C4-2B (cell line): Measurements from ENCODE around the gene TSFM.

Experiments used
- CTCF ChIP-seq: fragments of 450-650 bp; conservative IDR thresholded peaks from 2 replicates; pipeline ENCODE4 v1.5.1; 2017; ENCODE audit warnings: mild to moderate bottlenecking
- ZFX ChIP-seq: fragments of 450-650 bp; IDR thresholded peaks from 2 replicates; pipeline ENCODE4 v1.6.1; 2017

DNA sequence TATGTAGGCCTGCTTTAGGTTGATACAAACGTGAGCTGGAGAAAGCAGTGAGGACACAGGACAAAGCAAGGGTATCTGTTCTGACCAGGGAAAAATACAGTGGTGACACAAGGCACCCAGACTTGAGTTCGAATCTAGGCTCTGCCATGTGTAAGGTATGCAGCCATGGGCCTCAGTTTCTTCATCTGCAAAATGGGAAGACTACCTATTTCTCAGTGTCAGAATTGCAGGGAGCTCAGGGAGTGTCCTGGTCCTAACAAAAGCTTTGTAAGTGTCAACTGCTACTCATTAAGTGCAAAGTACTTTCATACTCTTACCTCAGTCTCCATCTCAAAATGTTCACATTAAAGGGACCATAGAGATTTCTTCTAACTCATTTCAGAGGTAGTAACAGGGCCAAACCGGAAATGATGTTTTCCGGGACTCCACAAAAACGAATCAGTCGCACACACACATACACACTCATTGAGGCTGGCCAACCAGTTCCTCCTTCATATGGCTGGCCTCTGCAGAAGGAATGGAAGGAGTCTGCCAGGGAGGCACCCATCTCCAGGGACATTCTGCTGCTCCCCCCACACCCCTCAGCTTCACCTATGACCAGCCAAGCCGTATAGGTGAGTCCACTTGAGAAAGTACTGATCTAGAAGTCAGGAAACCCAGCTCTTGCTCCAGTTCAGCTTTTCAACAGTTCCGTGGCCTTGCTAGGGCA lies 56.2 kb downstream of the TSFM start:
- no peak for TF ChIP-seq CTCF
- no peak for TF ChIP-seq ZFX
